Mucosa of gallbladder (tissue), 1 donor: ENCODE data around the gene UBE2R2. TPM values are rescaled to one million over a fixed set of nuclear protein-coding genes. Genes with fewer than 3 reads are reported as not detected.
"Not testable (repeated sequence)": the region's sequence is repeated elsewhere in the genome, so short reads cannot be mapped to it uniquely, and the experiment has no call there.

Experiments
- DNase-seq: peaks from one replicate; pipeline ENCODE4 v3.0.0-alpha.2; 2020; ENCODE audit warnings: low spot score
- total RNA-seq: library from RNA; stranded (reverse); gene quantifications from one replicate; pipeline ENCODE4 v1.2.1, GENCODE V29; 2021
- donor health status: DM: no; HTN: no; CAD: no.

UBE2R2 gene
- total RNA-seq, 1 donor from 2014 or later: 42.8 TPM

- no peak for DNase-seq
Observed at GRCh38 chr9:33799928-33800704, 16.8 kb upstream of the UBE2R2 start.

DNA sequence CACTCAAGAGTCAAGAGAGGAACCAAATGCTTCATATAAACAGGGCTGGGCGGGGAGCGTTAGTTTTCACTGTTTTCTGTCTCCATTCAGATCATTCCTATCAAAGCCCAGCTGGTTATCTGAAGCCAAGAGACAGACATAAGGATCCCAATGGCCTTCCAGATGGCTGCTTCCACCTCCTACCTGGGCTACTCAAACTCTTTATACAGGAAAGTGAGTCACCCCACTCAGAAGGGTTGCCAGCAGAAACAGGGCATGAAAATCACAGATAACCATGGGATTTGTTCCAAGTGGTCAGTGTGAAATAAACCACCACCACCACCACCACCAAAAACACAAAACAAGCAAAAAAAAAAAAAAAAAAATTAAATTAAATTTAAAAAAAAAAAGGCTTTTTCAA, 16.1 kb upstream of the UBE2R2 start:
- DNase-seq: no peak

- DNase-seq: not testable (repeated sequence)
Observed at GRCh38 chr9:33801943-33802500, 14.9 kb upstream of the UBE2R2 start.

GRCh38 chr9:33804196-33804595, 12.8 kb upstream of the UBE2R2 start:
- not testable (repeated sequence) for DNase-seq

- DNase-seq: peak; percentile 57
Observed at GRCh38 chr9:33807156-33807555, 9.8 kb upstream of the UBE2R2 start.

DNA sequence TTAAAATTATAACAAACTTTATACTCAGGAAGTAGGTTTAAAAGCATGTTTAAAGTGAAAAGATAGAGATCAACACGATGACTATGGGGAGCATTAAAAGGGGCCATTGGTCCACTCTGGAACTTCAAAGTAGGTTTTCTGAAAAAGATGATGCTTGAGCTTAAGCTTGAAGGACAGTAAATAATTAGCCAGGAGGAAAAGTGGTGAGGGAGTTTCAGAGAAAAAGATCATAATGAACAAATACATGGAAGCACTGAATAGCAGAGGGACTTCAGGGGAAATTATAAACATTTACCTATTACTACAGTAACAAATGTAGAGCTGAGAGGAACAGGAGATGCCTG, 8.0 kb upstream of the UBE2R2 start:
- DNase-seq: not testable (repeated sequence)

DNA sequence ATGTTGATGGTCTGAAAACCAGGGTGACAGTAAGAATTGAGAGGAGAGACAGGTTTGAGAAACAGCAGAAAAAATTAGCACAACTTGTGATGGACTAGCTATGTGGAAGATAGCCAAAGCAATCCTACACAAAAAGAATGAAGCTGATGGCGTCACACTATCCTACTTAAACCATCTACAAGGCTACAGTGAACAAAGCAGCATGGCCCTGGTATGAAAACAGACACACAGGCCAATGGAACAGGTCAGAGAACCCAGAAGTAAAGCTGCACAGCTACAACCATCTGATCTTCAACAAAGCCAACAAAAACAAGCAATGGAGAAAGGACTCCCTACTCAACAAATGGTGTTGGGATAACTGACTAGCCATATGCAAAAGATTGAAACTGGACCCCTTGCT, 7.5 kb upstream of the UBE2R2 start:
- no peak for DNase-seq

DNA sequence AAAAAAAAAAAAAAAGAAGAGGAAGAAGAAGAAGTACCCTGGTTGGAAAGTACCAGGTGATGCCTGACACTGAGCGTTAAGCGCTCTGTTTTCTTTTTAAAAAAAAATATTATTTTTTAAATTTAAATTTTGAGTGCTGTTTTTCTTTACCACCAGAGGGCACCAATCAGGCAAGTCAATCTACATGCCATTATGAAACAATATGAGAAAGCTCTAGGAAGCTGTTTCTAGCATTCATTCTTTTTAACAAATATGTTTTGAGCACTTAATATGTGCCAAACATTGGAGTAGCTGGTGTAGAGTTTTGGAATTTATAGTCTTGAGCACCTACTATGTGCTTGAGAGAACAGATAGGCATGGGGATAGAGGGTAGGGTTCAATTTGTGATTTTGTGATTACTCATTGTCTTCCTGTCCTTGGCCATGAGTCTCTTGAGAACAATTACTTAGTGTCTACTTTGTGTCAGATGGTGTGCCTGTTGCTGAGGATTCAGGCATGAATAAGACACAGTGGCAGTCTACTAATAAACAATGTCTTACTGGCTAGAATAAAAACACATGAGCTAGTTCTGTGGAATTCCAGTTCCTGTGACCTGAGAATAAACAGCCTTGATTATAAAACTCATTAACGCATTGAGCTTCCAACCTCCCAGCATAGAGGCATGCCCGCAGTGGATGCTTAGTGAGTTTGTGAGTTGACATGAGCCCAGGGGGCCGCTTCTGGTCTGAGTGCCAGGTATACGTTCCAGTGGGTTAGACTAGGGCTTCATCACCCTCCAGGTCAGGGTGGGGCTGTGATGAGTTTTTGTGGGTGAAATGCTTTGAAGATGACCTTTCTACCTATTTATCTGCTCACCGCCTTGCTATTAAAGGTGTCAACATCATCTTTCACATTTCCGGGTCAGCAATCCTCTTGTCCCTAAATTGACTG, 3.0 kb upstream of the UBE2R2 start:
- no peak for DNase-seq

DNA sequence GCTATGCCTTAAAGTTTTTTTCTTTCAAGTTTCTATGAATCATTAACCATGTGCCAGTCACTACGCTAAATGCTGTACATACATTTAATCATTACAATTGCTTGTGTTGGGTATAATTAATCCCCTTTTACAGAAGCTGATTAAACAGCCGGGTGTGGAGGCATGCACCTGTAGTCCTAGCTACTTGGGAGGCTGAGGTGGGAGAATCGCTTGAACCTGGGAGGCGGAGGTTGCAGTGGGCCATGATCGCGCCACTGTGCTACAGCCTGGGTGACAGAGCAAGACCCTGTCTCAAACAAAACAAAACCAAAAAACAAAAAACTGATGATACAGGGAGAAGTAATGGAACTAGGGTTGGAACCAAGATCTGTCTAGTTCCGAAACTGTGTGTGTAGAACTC, 1.2 kb upstream of the UBE2R2 start:
- no peak for DNase-seq

GRCh38 chr9:33817327-33818166, 587 bp downstream of the UBE2R2 start:
- DNase-seq: peak; percentile 32

- DNase-seq: peak; percentile 38
Observed at GRCh38 chr9:33818167-33818846, 1.3 kb downstream of the UBE2R2 start.

GRCh38 chr9:33818847-33819500, 2.0 kb downstream of the UBE2R2 start:
- no peak for DNase-seq

DNA sequence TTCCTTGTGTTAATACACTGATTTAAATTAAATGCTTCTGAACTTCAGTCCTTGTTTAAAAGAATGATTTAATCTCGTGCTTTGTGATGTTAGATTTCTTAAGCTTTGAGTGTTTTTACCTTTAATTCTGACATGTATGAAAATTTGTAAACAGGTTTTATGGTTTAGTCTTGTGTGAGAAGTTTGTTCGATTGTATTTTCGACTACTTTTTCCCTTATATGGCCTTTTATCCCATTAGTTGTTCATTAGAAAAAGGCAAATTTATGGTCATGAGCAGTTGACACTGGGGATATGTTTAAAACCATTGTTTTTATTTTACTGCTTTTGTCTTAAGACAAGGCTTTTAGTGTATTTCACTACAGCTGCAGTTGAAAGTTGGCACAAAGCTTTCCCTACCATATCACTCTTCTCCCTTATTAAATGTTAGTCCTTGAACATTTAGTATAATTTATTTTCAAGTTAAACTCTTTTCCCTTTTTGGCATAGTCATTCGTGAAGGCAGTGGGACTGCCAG, 3.3 kb downstream of the UBE2R2 start:
- DNase-seq: no peak

GRCh38 chr9:33823801-33824200, 6.8 kb downstream of the UBE2R2 start:
- no peak for DNase-seq

DNA sequence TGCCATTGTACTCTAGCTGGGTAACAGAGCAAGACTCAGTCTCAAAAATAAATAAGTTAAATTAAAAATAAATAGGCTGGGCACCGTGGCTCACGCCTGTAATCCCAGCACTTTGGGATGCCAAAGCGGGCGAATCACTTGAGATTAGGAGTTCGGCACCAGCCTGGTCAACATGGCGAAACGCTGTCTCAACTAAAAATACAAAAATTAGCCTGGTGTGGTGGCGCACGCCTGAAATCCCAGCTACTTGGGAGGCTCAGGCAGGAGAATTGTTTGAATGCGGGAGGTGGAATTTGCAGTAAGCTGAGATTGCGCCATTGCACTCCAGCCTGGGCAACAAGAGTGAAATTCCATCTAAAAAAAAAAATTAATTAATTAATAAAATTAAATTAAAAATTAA, 10.3 kb downstream of the UBE2R2 start:
- DNase-seq: not testable (repeated sequence)

DNA sequence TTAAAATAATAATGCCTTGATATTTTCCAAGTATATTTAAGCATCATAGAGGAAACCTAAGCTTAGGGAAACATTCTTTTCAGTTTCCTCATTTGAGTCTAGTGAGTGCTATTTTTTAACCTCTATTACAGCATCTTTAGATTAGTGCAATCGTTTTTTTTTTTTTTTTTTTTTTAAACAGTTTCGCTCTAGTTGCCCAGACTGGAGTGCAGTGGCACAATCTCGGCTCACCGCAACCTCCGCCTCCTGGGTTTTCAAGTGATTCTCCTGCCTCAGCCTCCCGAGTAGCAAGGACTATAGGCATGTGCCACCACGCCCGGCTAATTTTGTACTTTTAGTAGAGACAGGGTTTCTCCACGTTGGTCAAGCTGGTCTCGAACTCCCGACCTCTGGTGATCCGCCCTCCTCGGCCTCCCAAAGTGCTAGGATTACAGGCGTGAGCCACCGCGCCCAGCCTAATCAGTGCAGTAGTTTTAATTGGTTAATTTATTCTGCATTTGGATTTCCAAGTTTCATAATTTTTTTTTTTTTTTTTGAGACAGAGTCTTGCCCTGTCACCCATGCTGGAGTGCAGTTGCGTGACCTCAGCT, 12.8 kb downstream of the UBE2R2 start:
- not testable (repeated sequence) for DNase-seq

- DNase-seq: no peak
Observed at GRCh38 chr9:33835625-33836260, 18.8 kb downstream of the UBE2R2 start.

DNA sequence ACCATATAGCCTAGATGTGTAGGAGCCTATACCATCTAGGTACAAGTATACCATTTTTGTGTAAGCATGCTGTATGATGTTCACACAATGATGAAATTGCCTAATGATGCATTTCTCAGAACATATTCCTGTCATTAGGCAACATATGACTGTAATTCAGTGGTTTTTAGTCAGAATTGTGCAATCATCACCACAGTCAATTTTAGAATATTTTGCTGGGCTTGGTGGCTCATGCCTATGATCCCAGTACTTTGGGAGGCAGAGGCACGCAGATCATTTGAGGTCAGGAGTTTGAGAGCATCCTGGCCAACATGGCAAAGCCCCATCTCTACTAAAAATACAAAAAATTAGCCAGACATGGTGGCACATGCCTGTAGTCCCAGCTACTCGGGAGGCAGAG, 19.3 kb downstream of the UBE2R2 start:
- DNase-seq: not testable (repeated sequence)

DNA sequence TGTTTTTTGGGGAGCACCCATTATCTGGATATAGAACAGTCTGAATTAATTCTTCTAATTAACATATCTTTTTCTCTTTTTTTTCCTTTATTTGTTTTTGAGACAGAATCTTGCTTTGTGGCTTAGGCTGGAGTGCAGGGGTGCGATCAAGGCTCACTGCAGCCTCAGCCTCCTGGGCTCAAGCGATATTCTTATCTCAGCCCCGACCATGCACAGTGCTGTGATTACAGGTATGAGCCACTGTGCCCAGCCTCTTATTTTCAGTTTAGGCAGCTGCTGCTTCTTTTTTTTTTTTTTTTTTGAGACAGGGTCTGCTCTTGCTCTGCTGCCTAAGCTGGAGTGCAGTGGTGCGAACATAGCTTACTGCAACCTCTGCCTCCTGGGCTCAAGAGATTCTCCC, 20.2 kb downstream of the UBE2R2 start:
- DNase-seq: no peak
